Activated CD4-positive, alpha-beta memory T cell treated with anti-CD3 and anti-CD28 coated beads for 36 hours (primary cell): Measurements from ENCODE around the gene BICDL1. TPM values are rescaled to one million over a fixed set of nuclear protein-coding genes. Genes with fewer than 3 reads are reported as not detected.

Source experiments
- CTCF ChIA-PET: fragments of 350-600 bp; sonication (Branson Sonifier 250); formaldehyde crosslinking; loops from one replicate; lab custom pipeline; 2021; ENCODE audit warnings: antibody characterized with exemption, inconsistent platforms; lab: Charles Lee
- POLR2A ChIA-PET: fragments of 350-600 bp; sonication (Branson Sonifier 250); formaldehyde crosslinking; loops from one replicate; lab custom pipeline; 2021; ENCODE audit warnings: antibody characterized with exemption; lab: Charles Lee
- DNase-seq: peaks from one replicate; pipeline ENCODE4 v3.0.0-alpha.2; 2020
- H3K27ac Mint-ChIP-seq: one replicate; pipeline ENCODE4 v1.8.0; 2021; ENCODE audit warnings: mixed read lengths
- H3K27me3 Mint-ChIP-seq: one replicate; pipeline ENCODE4 v1.8.0; 2021; ENCODE audit warnings: mixed read lengths
- H3K36me3 Mint-ChIP-seq: one replicate; pipeline ENCODE4 v1.8.0; 2021; ENCODE audit warnings: mixed read lengths
- H3K4me1 Mint-ChIP-seq: one replicate; pipeline ENCODE4 v1.8.0; 2021; ENCODE audit warnings: low read depth, mixed read lengths
- H3K4me3 Mint-ChIP-seq: one replicate; pipeline ENCODE4 v1.8.0; 2021; ENCODE audit warnings: mild to moderate bottlenecking, mixed read lengths
- H3K9me3 Mint-ChIP-seq: one replicate; pipeline ENCODE4 v1.8.0; 2021; ENCODE audit warnings: mixed read lengths
- intact Hi-C: fragments of 100-400 bp; cut with micrococcal nuclease; formaldehyde crosslinking; loops from one replicate; pipeline ENCODE4 v1.15.1; 2023
- total RNA-seq, 2 experiments: library from RNA; stranded (reverse); gene quantifications; one replicate each; pipeline ENCODE4 v1.2.3, GENCODE V29; 2021

BICDL1 gene
- total RNA-seq, 2 experiments from 2014 or later, result 143 to 155 TPM

DNA sequence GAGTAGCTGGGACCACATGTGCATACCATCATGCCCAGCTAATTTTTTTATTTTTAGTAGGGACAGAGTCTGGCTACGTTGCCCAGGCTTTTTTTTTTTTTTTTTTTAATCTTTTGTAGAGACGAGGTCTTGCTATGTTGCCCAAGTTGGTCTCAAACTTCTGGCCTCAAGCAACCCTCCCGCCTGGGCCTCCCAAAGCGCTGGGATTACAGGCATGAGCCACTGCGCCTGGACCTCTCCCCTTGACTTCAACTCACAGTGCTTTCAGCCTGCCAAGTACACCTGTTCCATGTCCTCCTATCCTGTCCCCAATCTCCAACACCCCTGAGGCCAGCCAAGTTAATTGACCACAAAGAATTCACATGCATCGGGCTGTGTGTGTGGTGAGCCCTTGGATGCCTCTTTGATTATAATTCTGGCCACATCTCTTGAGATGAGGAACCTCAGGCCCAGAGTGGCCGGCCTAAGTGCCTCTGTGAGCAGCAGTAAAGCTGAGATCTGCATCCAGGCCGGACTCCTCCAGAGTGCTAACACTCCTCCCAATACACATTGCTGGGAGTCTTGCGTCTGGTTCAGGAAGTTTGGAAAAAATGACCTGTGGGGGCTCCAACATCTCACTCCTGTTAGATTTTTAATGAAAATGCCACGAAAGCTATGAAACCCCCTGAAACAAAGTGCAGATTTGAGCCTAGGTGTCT lies 120.7 kb downstream of the BICDL1 start:
- ChIA-PET CTCF (interaction anchor here (1.7 kb wide), 1 partner anchor 23 kb away, joined by 7 read pairs; no protein-coding TSS in a partner anchor), POLR2A (interaction anchor here (0.6 to 1.1 kb wide), 3 partner anchors 13 to 230 kb away, joined by 3 to 4 read pairs (median 3); no protein-coding TSS in a partner anchor)
- Mint-ChIP-seq H3K4me3 (no peak overlapping the region), H3K27ac (no peak overlapping the region), H3K27me3 (no peaks in the 10 kb centered on the region), H3K4me1 (peaks cover 58% of the 10 kb centered on the region), H3K36me3 (peaks cover 35% of the 10 kb centered on the region), H3K9me3 (no peaks in the 10 kb centered on the region)
- intact Hi-C loops, result no loop called here
- DNase-seq, result no peak

DNA sequence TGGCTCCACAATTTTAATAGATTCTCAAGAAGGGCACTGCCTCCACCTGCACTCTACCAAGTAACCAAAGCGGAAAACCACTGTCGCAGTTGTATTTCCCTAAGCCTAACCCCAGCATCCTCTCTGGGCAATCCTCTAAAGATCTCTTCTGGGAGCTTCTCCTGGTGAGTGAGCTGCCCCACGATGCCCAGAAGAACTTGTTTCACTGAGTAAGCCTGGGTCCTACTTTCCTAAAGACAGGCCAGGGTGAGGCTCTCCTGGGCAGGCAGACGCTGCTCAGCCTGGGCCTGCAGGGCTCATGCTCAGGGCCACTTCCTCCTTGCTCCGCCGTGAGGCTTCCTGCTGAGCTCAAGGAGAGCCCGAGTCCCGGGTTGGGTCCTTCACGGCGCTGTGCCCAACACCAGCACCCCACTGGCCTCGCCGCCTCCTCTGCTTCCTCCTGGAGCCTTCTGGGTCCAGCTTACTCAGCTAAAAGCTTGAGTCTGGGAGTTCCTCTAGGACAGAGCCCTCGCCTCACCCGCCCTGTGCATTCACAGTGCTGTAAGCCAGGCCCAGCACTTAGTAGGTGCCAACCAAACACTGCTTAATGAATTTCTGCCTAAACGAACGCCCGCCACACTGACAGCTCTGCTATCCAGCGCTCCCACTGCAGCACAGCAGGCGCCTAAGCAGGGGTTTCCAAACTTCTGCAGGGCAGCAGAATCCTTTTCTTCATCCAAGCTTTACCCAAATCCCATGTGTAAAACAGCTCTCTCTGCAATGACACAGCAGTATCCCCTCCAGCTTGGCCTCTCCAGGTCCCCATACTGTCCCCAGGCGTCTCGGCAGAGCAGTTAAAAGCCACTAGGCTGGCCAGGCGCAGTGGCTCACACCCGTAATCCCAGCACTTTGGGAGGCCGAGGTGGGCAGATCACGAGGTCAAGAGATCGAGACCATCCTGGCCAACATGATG lies 121.8 kb downstream of the BICDL1 start:
- peaks cover 35% of the 10 kb centered on the region for H3K36me3 Mint-ChIP-seq
- ChIA-PET POLR2A (interaction anchor here (1.0 to 2.3 kb wide), 8 partner anchors 9 to 181 kb away, joined by 3 to 5 read pairs (median 4); partner anchors contain the start of genes RNU4-2 and RPLP0), CTCF (interaction anchor here (0.7 to 1.7 kb wide), 2 partner anchors 11 to 24 kb away, joined by 3 to 7 read pairs; no protein-coding TSS in a partner anchor)
- H3K27ac Mint-ChIP-seq, result peak overlapping the region; percentile 86
- H3K27me3 Mint-ChIP-seq, result no peaks in the 10 kb centered on the region
- H3K4me1 Mint-ChIP-seq, result peaks cover 63% of the 10 kb centered on the region
- DNase-seq, result peak; percentile 69
- no peaks in the 10 kb centered on the region for H3K9me3 Mint-ChIP-seq
- intact Hi-C loops, result no loop called here
- peak overlapping the region; percentile 34 for H3K4me3 Mint-ChIP-seq

DNA sequence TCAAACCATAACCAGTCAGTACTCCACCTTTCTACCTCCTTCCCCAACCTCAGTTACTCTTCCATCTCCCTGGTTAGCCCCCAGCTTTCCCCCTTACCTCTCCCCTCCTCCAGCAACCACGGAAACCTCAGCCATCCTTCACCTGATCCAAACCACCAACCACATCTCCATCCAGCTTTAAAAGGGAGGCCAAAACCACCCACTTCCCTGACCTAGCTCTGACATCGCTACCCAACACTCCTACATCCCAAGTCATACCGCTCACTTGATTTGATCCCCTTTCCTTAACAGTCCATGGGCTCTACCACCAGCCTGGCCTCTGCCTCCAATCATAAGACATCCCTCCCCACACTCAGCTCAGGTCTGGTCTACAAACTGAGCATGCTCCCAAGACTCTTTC lies 126.0 kb downstream of the BICDL1 start:
- ChIA-PET CTCF (interaction anchor here (3.1 to 4.0 kb wide), 2 partner anchors 28 to 87 kb away, joined by 16 to 18 read pairs; partner anchors contain the start of gene RPLP0), POLR2A (interaction anchor here (1.0 to 10.6 kb wide), 6 partner anchors 8 to 177 kb away, joined by 3 to 131 read pairs (median 6); partner anchors contain the start of genes RNU4-2 and RPLP0)
- Mint-ChIP-seq H3K9me3 (no peaks in the 10 kb centered on the region), H3K27me3 (no peaks in the 10 kb centered on the region), H3K36me3 (peaks cover 32% of the 10 kb centered on the region), H3K27ac (peak overlapping the region; percentile 90), H3K4me3 (peak overlapping the region; percentile 92), H3K4me1 (peaks cover 67% of the 10 kb centered on the region)
- DNase-seq, result peak; percentile 28
- intact Hi-C loops, result loop anchor here (5.0 kb wide), 1 partner anchor 147 kb away; no protein-coding TSS in a partner anchor

DNA sequence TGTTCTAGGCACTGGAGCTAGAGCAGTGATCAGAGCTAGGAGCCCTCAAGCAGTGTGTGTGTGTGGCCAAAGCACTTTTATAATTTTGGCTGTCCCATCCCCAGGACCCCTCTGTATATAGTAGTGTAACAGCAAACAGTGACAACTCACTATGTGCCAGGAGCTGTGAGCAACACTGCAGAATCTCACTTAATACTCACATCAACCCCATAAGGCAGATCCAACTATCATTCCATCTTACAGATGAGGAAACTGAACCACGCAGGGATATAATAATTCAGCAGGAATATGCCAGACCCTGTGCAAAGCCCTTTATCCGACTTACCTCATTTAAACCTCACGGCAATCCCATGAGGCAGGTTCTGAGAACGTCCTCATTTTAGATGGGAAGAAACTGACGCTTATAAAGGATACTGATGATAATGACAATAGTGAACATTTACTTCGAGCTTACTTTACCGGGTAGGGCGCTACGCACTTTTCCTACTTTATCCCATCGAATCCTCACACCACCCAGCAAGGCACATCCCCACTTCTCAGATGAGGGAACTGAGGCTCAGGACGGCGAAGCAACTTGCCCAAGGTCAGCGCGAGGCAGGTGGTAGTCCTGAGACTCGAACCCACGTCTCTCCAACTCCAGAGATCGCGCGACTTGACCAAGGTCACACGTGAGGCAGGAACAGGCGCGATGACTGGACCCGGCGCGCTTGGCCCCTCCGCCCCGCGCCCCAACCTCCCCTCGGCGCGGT lies 126.8 kb downstream of the BICDL1 start:
- Mint-ChIP-seq H3K36me3 (peaks cover 30% of the 10 kb centered on the region), H3K4me3 (peak overlapping the region; percentile 92), H3K4me1 (peaks cover 65% of the 10 kb centered on the region), H3K9me3 (no peaks in the 10 kb centered on the region), H3K27me3 (no peaks in the 10 kb centered on the region), H3K27ac (peak overlapping the region; percentile 90)
- intact Hi-C loops, result loop anchor here (1.0 to 5.0 kb wide), 2 partner anchors 146 to 322 kb away; partner anchors contain the start of gene COX6A1
- DNase-seq, result peak; percentile 65
- POLR2A ChIA-PET, result interaction anchor here (0.6 to 10.6 kb wide), 12 partner anchors 7 to 176 kb away, joined by 3 to 131 read pairs (median 10); partner anchors contain the start of genes BICDL1, RNU4-2 and RPLP0
- CTCF ChIA-PET, result interaction anchor here (3.1 to 4.0 kb wide), 2 partner anchors 29 to 86 kb away, joined by 16 to 18 read pairs; partner anchors contain the start of gene RPLP0

DNA sequence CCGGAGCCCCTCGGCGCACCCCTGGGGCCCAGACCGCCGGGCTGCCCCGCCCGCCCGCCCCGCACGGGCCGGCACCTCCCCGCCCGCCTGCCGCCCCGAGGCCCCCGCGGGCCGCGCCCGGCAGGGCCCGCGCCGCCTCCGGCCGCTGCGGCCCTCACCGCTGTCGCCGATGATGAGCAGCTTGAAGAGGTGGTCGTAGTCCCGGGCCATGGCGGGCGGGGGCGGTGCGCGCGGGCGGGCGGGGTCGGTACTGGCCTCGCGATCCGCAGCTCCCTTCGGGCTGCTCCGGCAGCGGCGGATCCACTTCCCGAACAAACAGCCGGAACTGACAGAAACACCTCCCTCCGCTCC lies 127.4 kb downstream of the BICDL1 start, which contains the start of gene RAB35:
Gene RAB35, minus strand, starts transcription at position 313 of the 351 bp plus-strand sequence. Its CDS starts 103 bp downstream, at position 210.
- DNase-seq, result no peak
- Mint-ChIP-seq H3K4me1 (peaks cover 65% of the 10 kb centered on the region), H3K27me3 (no peaks in the 10 kb centered on the region), H3K4me3 (peak within 1 kb of the TSS; percentile 92), H3K27ac (peak within 1 kb of the TSS; percentile 90), H3K9me3 (no peaks in the 10 kb centered on the region), H3K36me3 (peaks cover 30% of the 10 kb centered on the region)
- ChIA-PET POLR2A (interaction anchor here (1.1 to 10.6 kb wide), 12 partner anchors 11 to 175 kb away, joined by 3 to 131 read pairs (median 10); partner anchors contain the start of genes BICDL1, RNU4-2 and RPLP0), CTCF (interaction anchor here (1.1 to 4.0 kb wide), 3 partner anchors 29 to 127 kb away, joined by 7 to 18 read pairs (median 16); partner anchors contain the start of genes BICDL1 and RPLP0)
- intact Hi-C loops, result loop anchor here (1.0 to 5.0 kb wide), 2 partner anchors 146 to 322 kb away; partner anchors contain the start of gene COX6A1

DNA sequence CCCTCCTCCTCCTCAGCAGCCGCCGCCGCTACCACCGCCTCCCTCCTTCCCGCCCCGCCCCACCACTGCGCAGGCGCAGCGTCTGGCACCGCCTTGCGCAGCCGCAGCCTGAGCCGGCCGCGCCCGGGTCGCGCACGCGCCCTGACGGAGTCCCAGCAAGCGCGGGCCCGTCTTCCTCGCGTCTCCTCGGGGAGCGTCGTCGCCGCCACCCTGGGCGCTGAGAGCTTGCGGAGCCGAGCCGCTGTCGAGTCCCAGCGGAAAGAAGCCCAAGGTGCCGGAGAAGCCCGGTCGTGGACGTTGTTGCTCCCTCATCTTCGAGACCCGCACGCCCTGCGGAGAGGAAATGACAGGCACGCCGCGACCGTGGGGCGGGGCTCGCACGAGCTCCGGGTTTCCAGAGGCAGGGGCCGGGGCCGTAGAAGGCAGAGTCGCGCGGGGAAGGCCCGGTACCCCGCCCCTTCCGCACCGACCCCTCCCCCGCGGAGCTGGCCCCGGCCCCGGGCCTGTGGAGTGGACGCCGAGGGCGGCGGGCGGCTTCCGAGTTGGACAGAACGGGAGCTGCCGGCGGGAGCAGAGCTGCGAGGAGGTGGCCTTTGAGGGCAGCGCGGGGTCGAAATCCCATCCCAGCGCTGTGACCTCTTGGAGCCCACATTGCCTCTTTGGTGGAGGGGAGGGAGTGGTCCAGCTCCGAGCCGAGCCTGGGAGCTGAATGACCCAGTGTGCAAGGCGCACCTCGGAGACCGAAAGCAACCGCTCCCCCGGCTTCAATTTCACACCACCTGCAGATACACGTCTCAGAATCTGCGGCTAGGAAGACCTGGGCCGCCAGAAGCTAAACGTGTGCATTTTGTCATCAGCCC lies 128.0 kb downstream of the BICDL1 start:
- Mint-ChIP-seq H3K27me3 (no peaks in the 10 kb centered on the region), H3K36me3 (peaks cover 30% of the 10 kb centered on the region), H3K27ac (peak overlapping the region; percentile 89), H3K4me3 (peak overlapping the region; percentile 88), H3K9me3 (no peaks in the 10 kb centered on the region), H3K4me1 (peaks cover 67% of the 10 kb centered on the region)
- POLR2A ChIA-PET, result interaction anchor here (0.9 to 10.6 kb wide), 14 partner anchors 10 to 175 kb away, joined by 3 to 131 read pairs (median 10); partner anchors contain the start of genes BICDL1, RNU4-1, RNU4-2 and RPLP0
- CTCF ChIA-PET, result interaction anchor here (1.1 to 4.0 kb wide), 3 partner anchors 30 to 128 kb away, joined by 7 to 18 read pairs (median 16); partner anchors contain the start of genes BICDL1 and RPLP0
- intact Hi-C loops, result loop anchor here (1.0 to 5.0 kb wide), 2 partner anchors 145 to 321 kb away; partner anchors contain the start of gene COX6A1
- DNase-seq, result peak; percentile 98

DNA sequence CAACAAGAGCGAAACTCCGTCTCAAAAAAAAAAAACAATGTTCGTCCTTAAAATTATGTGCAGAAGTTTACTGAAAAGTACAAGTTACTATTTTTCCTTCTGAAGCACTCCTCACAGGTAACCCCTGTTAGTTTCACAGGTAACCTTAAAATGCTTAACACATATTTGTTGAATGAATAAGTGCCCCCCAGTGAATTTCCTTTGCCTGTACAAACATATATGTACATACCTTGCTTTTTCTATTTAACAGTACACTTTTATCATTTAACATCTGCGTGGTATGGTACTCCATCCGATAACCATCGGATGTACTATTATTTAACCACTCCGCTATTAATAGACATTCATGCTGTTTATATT lies 128.9 kb downstream of the BICDL1 start:
- POLR2A ChIA-PET, result interaction anchor here (0.9 to 10.6 kb wide), 12 partner anchors 9 to 174 kb away, joined by 3 to 131 read pairs (median 10); partner anchors contain the start of genes RNU4-1, RNU4-2 and RPLP0
- Mint-ChIP-seq H3K4me1 (peaks cover 63% of the 10 kb centered on the region), H3K27ac (peak overlapping the region; percentile 89), H3K4me3 (peak overlapping the region; percentile 88), H3K9me3 (no peaks in the 10 kb centered on the region), H3K27me3 (no peaks in the 10 kb centered on the region), H3K36me3 (peaks cover 28% of the 10 kb centered on the region)
- DNase-seq, result no peak
- CTCF ChIA-PET, result interaction anchor here (1.2 to 4.0 kb wide), 5 partner anchors 9 to 111 kb away, joined by 4 to 18 read pairs (median 14); partner anchors contain the start of gene RPLP0
- intact Hi-C loops, result loop anchor here (1.0 to 5.0 kb wide), 3 partner anchors 8 to 175 kb away; partner anchors contain the start of gene RNU4-1

DNA sequence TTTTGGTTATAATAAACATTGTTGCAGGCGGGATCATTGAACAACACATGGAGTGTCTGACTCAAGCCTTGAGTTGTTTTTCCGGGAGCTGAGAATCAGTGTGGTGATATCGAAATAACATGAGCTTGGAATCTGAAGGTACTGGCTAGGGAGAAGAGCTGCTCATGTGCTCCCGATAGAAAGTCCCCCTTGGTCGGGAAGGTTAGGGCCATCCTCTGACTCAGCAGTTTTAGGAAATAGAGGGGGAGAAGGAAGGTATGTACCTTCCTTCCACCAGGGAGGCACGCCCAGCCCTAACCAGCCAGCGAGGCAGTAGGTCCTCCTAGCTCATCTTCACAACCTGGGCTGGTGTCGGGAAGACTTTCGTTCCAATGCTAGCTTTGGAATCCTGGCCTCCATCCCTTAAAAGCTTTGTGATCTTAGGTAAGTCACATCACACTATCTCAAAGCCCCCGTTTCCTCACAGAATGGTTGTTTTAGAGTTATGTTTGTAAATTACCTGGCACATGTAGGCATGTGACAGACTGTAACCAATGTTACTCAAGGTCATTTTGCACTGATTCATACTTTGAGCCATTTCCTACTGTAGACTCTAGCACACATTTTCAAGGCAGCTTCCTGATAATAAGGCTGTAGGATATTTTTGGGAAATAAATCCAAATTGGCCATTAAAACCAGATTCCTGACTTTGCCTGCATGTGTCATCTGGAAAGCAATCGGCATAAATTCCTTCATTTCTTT lies 129.5 kb downstream of the BICDL1 start:
- peak overlapping the region; percentile 89 for H3K27ac Mint-ChIP-seq

More for the DNA sequence above, 129.5 kb downstream of the BICDL1 start:
- H3K4me1 Mint-ChIP-seq, result peaks cover 65% of the 10 kb centered on the region
- no peak for DNase-seq
- H3K36me3 Mint-ChIP-seq, result peaks cover 25% of the 10 kb centered on the region
- H3K4me3 Mint-ChIP-seq, result peak overlapping the region; percentile 88
- ChIA-PET POLR2A (interaction anchor here (0.9 to 10.6 kb wide), 12 partner anchors 9 to 174 kb away, joined by 3 to 131 read pairs (median 10); partner anchors contain the start of genes BICDL1, RNU4-1, RNU4-2 and RPLP0), CTCF (interaction anchor here (1.2 to 4.0 kb wide), 4 partner anchors 9 to 112 kb away, joined by 4 to 18 read pairs (median 12); partner anchors contain the start of gene RPLP0)
- no peaks in the 10 kb centered on the region for H3K27me3 Mint-ChIP-seq
- H3K9me3 Mint-ChIP-seq, result no peaks in the 10 kb centered on the region
- intact Hi-C loops, result loop anchor here (1.0 to 5.0 kb wide), 8 partner anchors 8 to 174 kb away; partner anchors contain the start of genes BICDL1, RNU4-1 and RPLP0
